DOHH2 (cell line): Measurements from ENCODE around the gene TIAM2.

Experiments used
- CTCF ChIP-seq: fragments of 200-600 bp; sonication (generic); IDR thresholded peaks from one replicate; pipeline ENCODE4 v1.5.1; 2014; ENCODE audit warnings: antibody characterized with exemption, mild to moderate bottlenecking, low read depth, low read length; ENCODE audit not compliant: poor library complexity, severe bottlenecking
- EZH2phosphoT487 ChIP-seq: fragments of 200-600 bp; sonication (generic); IDR thresholded peaks from 2 replicates; pipeline ENCODE4 v1.6.1; 2017; ENCODE audit warnings: borderline replicate concordance, mild to moderate bottlenecking, antibody characterized with exemption, low read length, moderate library complexity, mixed read lengths

- TF ChIP-seq CTCF = no peak
- TF ChIP-seq EZH2phosphoT487 = no peak
Observed at GRCh38 chr6:155141002-155141401, 145.9 kb downstream of the TIAM2 start.
